Endothelial cell of umbilical vein (primary cell): Measurements from ENCODE around the gene DYNC1LI2.

Source experiments
- CTCF ChIP-seq, 2 donors: IDR thresholded peaks; 1 replicate in 1 of 2; 2 replicates in 1 of 2; pipeline ENCODE4 v1.5.1; 2011; ENCODE audit warnings: low read length in 2 of 2, mild to moderate bottlenecking in 2 of 2, moderate library complexity in 2 of 2, control low read depth in 1 of 2, inconsistent platforms in 1 of 2, low read depth in 1 of 2; ENCODE audit not compliant: insufficient read depth in 1 of 2; ENCODE audit errors: extremely low read depth in 1 of 2
- POLR2A ChIP-seq: IDR thresholded peaks from 2 replicates; pipeline ENCODE4 v1.6.1; 2012; ENCODE audit warnings: low read depth, mild to moderate bottlenecking, control low read depth, low read length

- TF ChIP-seq CTCF (IDR thresholded peaks at IDR 0.05; ENCODE audit: extremely low read depth in 1 of 2, insufficient read depth in 1 of 2, low read depth in 1 of 2, low read length in 2 of 2) (no peak), POLR2A (no peak)
These were observed 62.1 kb downstream of the DYNC1LI2 start for GRCh38 chr16:66689282-66689681.
